ENCODE measurements around the gene SPDYC. TPM values are rescaled to one million over a fixed set of nuclear protein-coding genes. Genes with fewer than 3 reads are reported as not detected.

Gene SPDYC
- total and polyA plus RNA-seq, 7 experiments from 2014 or later, result not detected

Small RNAs within 50 kb of the gene (microRNA-seq; reads per million reads assigned to microRNA genes)
- gene MIR6751 (ENCODE audit: borderline microRNAs expressed), result not detected

Other genes with a start within 250 kb of the SPDYC start
- 10 to 100 TPM; 11.9 to 19.1 (median 18.8) TPM for gene PPP2R5B, start 245.5 kb upstream of the SPDYC start, total RNA-seq
- gene PPP2R5B, start 245.5 kb upstream of the SPDYC start, polyA plus RNA-seq, result 1 to 10 TPM; 4.5 to 7.5 TPM
- gene GPHA2, start 234.3 kb upstream of the SPDYC start, total RNA-seq, result under 1 TPM in 1 of 5 experiments, not detected in 4; 0.48 TPM
- not detected for gene GPHA2, start 234.3 kb upstream of the SPDYC start, polyA plus RNA-seq
- gene MAJIN, start 198.1 kb upstream of the SPDYC start, total RNA-seq, result 1 to 10 TPM in 1 of 5 experiments, under 1 TPM in 3, not detected in 1; 0.48 to 1.1 (median 0.85) TPM
- gene MAJIN, start 198.1 kb upstream of the SPDYC start, polyA plus RNA-seq, result 1 to 10 TPM in 1 of 2 donors, not detected in 1; 1.2 TPM
- gene BATF2, start 173.3 kb upstream of the SPDYC start, total RNA-seq, result under 1 TPM in 1 of 5 experiments, not detected in 4; 0.39 TPM
- gene BATF2, start 173.3 kb upstream of the SPDYC start, polyA plus RNA-seq, result not detected
- gene ARL2, start 156.1 kb upstream of the SPDYC start, total RNA-seq, result 10 to 100 TPM; 22.6 to 60.8 (median 32.2) TPM
- gene ARL2, start 156.1 kb upstream of the SPDYC start, polyA plus RNA-seq, result 10 to 100 TPM; 90.0 to 96.1 TPM
- 10 to 100 TPM; 13.1 to 29.0 (median 21.7) TPM for gene SNX15, start 142.8 kb upstream of the SPDYC start, total RNA-seq
- gene SNX15, start 142.8 kb upstream of the SPDYC start, polyA plus RNA-seq, result 10 to 100 TPM; 13.7 to 15.7 TPM
- 10 to 100 TPM in 1 of 5 experiments, 1 to 10 TPM in 4; 2.7 to 18.2 (median 8.6) TPM for gene SAC3D1, start 129.0 kb upstream of the SPDYC start, total RNA-seq
- gene SAC3D1, start 129.0 kb upstream of the SPDYC start, polyA plus RNA-seq, result 10 to 100 TPM; 11.5 to 17.2 TPM
- 10 to 100 TPM; 12.2 to 23.4 (median 18.8) TPM for gene NAALADL1, start 111.7 kb upstream of the SPDYC start, total RNA-seq
- gene NAALADL1, start 111.7 kb upstream of the SPDYC start, polyA plus RNA-seq, result 10 to 100 TPM; 18.6 to 25.3 TPM
- gene CDCA5, start 86.2 kb upstream of the SPDYC start, total RNA-seq, result 10 to 100 TPM in 1 of 5 experiments, 1 to 10 TPM in 1, under 1 TPM in 3; 0.56 to 68.1 (median 0.81) TPM
- gene CDCA5, start 86.2 kb upstream of the SPDYC start, polyA plus RNA-seq, result under 1 TPM; 0.31 to 0.47 TPM
- gene ZFPL1, start 86.0 kb upstream of the SPDYC start, total RNA-seq, result 10 to 100 TPM; 29.9 to 53.0 (median 49.3) TPM
- gene ZFPL1, start 86.0 kb upstream of the SPDYC start, polyA plus RNA-seq, result 10 to 100 TPM; 24.2 to 30.9 TPM
- 100 to 1,000 TPM; 159 to 269 (median 256) TPM for gene VPS51, start 74.0 kb upstream of the SPDYC start, total RNA-seq
- gene VPS51, start 74.0 kb upstream of the SPDYC start, polyA plus RNA-seq, result 100 to 1,000 TPM; 106 to 130 TPM
- gene TM7SF2, start 58.4 kb upstream of the SPDYC start, total RNA-seq, result 10 to 100 TPM; 21.6 to 37.8 (median 30.8) TPM
- gene TM7SF2, start 58.4 kb upstream of the SPDYC start, polyA plus RNA-seq, result 10 to 100 TPM; 15.0 to 21.1 TPM
- gene ZNHIT2, start 52.5 kb upstream of the SPDYC start, total RNA-seq, result 10 to 100 TPM in 4 of 5 experiments, 1 to 10 TPM in 1; 9.9 to 18.2 (median 11.3) TPM
- gene ZNHIT2, start 52.5 kb upstream of the SPDYC start, polyA plus RNA-seq, result 10 to 100 TPM; 29.9 to 35.6 TPM
- 1,000 to 10,000 TPM; 1,053 to 1,849 (median 1,722) TPM for gene FAU, start 48.1 kb upstream of the SPDYC start, total RNA-seq
- gene FAU, start 48.1 kb upstream of the SPDYC start, polyA plus RNA-seq, result 1,000 to 10,000 TPM; 1,055 to 1,372 TPM
- 10 to 100 TPM; 38.1 to 65.5 (median 51.9) TPM for gene MRPL49, start 47.9 kb upstream of the SPDYC start, total RNA-seq
- gene MRPL49, start 47.9 kb upstream of the SPDYC start, polyA plus RNA-seq, result 100 to 1,000 TPM in 1 of 2 donors, 10 to 100 TPM in 1; 93.7 to 102 TPM
- gene SYVN1, start 35.7 kb upstream of the SPDYC start, total RNA-seq, result 10 to 100 TPM; 61.0 to 84.6 (median 67.9) TPM
- 10 to 100 TPM in 1 of 2 donors, 1 to 10 TPM in 1; 8.6 to 15.0 TPM for gene SYVN1, start 35.7 kb upstream of the SPDYC start, polyA plus RNA-seq
- 100 to 1,000 TPM in 3 of 5 experiments, 10 to 100 TPM in 2; 93.6 to 195 (median 130) TPM for gene CAPN1, start 11.7 kb downstream of the SPDYC start, total RNA-seq
- 10 to 100 TPM; 73.1 to 78.8 TPM for gene CAPN1, start 11.7 kb downstream of the SPDYC start, polyA plus RNA-seq
- 10 to 100 TPM; 13.4 to 51.6 (median 27.8) TPM for gene POLA2, start 91.7 kb downstream of the SPDYC start, total RNA-seq
- 10 to 100 TPM in 1 of 2 donors, 1 to 10 TPM in 1; 9.0 to 12.9 TPM for gene POLA2, start 91.7 kb downstream of the SPDYC start, polyA plus RNA-seq
- 1 to 10 TPM in 2 of 5 experiments, under 1 TPM in 3; 0.58 to 1.8 (median 0.89) TPM for gene CDC42EP2, start 144.6 kb downstream of the SPDYC start, total RNA-seq
- not detected for gene CDC42EP2, start 144.6 kb downstream of the SPDYC start, polyA plus RNA-seq
- 10 to 100 TPM; 45.3 to 99.3 (median 88.1) TPM for gene DPF2, start 163.6 kb downstream of the SPDYC start, total RNA-seq
- 10 to 100 TPM; 52.4 to 70.6 TPM for gene DPF2, start 163.6 kb downstream of the SPDYC start, polyA plus RNA-seq
- 1 to 10 TPM in 4 of 5 experiments, under 1 TPM in 1; 0.39 to 2.0 (median 1.6) TPM for gene TIGD3, start 184.5 kb downstream of the SPDYC start, total RNA-seq
- gene TIGD3, start 184.5 kb downstream of the SPDYC start, polyA plus RNA-seq, result under 1 TPM; 0.45 to 0.75 TPM
- 10 to 100 TPM; 20.2 to 90.6 (median 34.1) TPM for gene SLC25A45, start 212.4 kb downstream of the SPDYC start, total RNA-seq
- 10 to 100 TPM; 12.3 to 21.3 TPM for gene SLC25A45, start 212.4 kb downstream of the SPDYC start, polyA plus RNA-seq
- gene FRMD8, start 216.4 kb downstream of the SPDYC start, total RNA-seq, result 10 to 100 TPM; 28.9 to 66.8 (median 44.7) TPM
- 10 to 100 TPM; 39.3 to 55.8 TPM for gene FRMD8, start 216.4 kb downstream of the SPDYC start, polyA plus RNA-seq